Keratinocyte (primary cell): ENCODE measurements around the gene DSC2. TPM values are rescaled to one million over a fixed set of nuclear protein-coding genes. Genes with fewer than 3 reads are reported as not detected.

Experiments used
- DNase-seq: peaks from one replicate; pipeline ENCODE4 v3.0.0-alpha.2; 2011; ENCODE audit warnings: low read depth, missing footprints, low spot score
- FAIRE-seq: peaks from 2 replicates; lab custom pipeline; 2011; peaks lifted over from hg19 to GRCh38; lab: Jason Lieb, UNC
- H2AFZ ChIP-seq: 2 replicates; pipeline ENCODE4 v1.6.0; 2012; ENCODE audit warnings: low read length, control low read depth, inconsistent platforms; ENCODE audit not compliant: control insufficient read depth
- H3K27ac ChIP-seq: 2 replicates; pipeline ENCODE4 v1.5.1; 2011; ENCODE audit warnings: low read length; ENCODE audit not compliant: control insufficient read depth, insufficient read depth
- H3K27me3 ChIP-seq: 3 replicates; pipeline ENCODE4 v1.6.0; 2011; ENCODE audit warnings: low read length; ENCODE audit not compliant: control insufficient read depth, insufficient read depth; ENCODE audit errors: extremely low read depth
- H3K36me3 ChIP-seq, 2 experiments: 2 replicates in 1 of 2; 3 replicates in 1 of 2; pipeline ENCODE4 v1.5.1; 2011; ENCODE audit warnings: low read length in 2 of 2, mild to moderate bottlenecking in 1 of 2; ENCODE audit not compliant: control insufficient read depth in 2 of 2, insufficient read depth in 2 of 2; ENCODE audit errors: extremely low read depth in 1 of 2
- H3K4me1 ChIP-seq: 3 replicates; pipeline ENCODE4 v1.5.1; 2011; ENCODE audit warnings: low read length; ENCODE audit not compliant: control insufficient read depth, insufficient read depth; ENCODE audit errors: extremely low read depth
- H3K4me2 ChIP-seq: 3 replicates; pipeline ENCODE4 v1.6.0; 2011; ENCODE audit warnings: low read depth, low read length; ENCODE audit not compliant: control insufficient read depth, insufficient read depth; ENCODE audit errors: extremely low read depth
- H3K4me3 ChIP-seq, 3 experiments: fragments of 200-600 bp in 1 of 3; sonication (generic) in 1 of 3; 2 replicates in 2 of 3; 3 replicates in 1 of 3; pipeline ENCODE4 v1.5.1; 2011 to 2016; ENCODE audit warnings: low read length in 3 of 3, mild to moderate bottlenecking in 3 of 3, control low read depth in 2 of 3, inconsistent platforms in 1 of 3, low read depth in 1 of 3, mixed read lengths in 1 of 3, mixed run types in 1 of 3, moderate library complexity in 1 of 3; ENCODE audit not compliant: control insufficient read depth in 2 of 3, insufficient read depth in 2 of 3; ENCODE audit errors: extremely low read depth in 1 of 3
- H3K79me2 ChIP-seq: 2 replicates; pipeline ENCODE4 v1.6.0; 2012; ENCODE audit warnings: low read length; ENCODE audit not compliant: control insufficient read depth, insufficient read depth
- H3K9ac ChIP-seq: 3 replicates; pipeline ENCODE4 v1.6.0; 2011; ENCODE audit warnings: low read length; ENCODE audit not compliant: control insufficient read depth, insufficient read depth; ENCODE audit errors: extremely low read depth
- H3K9me1 ChIP-seq: 3 replicates; pipeline ENCODE4 v1.6.0; 2011; ENCODE audit warnings: low read length; ENCODE audit not compliant: control insufficient read depth, insufficient read depth; ENCODE audit errors: extremely low read depth
- H3K9me3 ChIP-seq: 2 replicates; pipeline ENCODE4 v1.5.1; 2012; ENCODE audit warnings: low read depth, low read length; ENCODE audit not compliant: control insufficient read depth
- H4K20me1 ChIP-seq: 3 replicates; pipeline ENCODE4 v1.6.0; 2011; ENCODE audit warnings: low read length; ENCODE audit not compliant: control insufficient read depth, insufficient read depth; ENCODE audit errors: extremely low read depth
- EZH2 ChIP-seq: IDR thresholded peaks from one replicate; pipeline ENCODE4 v1.6.1; 2012; ENCODE audit warnings: inconsistent platforms, mild to moderate bottlenecking, low read length, moderate library complexity
- dilution Hi-C: fragments of 300-500 bp; cut with MboI; formaldehyde crosslinking; loops from one replicate; pipeline ENCODE4 v1.7.0; 2020; ENCODE audit warnings: low sequenced_read_pairs; ENCODE audit not compliant: extremely low pct_ligation_motif_present
- polyA plus RNA-seq, 5 experiments: library from polyadenylated mRNA; depleted of rRNA in 3 of 5; stranded (reverse) in 3 of 5; stranded (forward) in 1 of 5; unstranded in 1 of 5; fragments of >200 nt; gene quantifications; 1 replicate in 1 of 5; 2 replicates in 3 of 5; 3 replicates in 1 of 5; pipeline versions ENCODE4 v1.2.1 to v1.2.3, GENCODE V29; 2011 to 2012; ENCODE audit warnings: missing spikeins in 2 of 5, low read depth in 1 of 5, low replicate concordance in 1 of 5
- TF ChIP-seq, protein P1 (sequence below), 3 experiments: IDR thresholded peaks in 1 of 3; conservative IDR thresholded peaks in 1 of 3; optimal IDR thresholded peaks in 1 of 3; 2 replicates in 2 of 3; 3 replicates in 1 of 3; pipeline versions ENCODE3 to v1.5.1; 2011; ENCODE audit warnings: low read length in 3 of 3, mild to moderate bottlenecking in 3 of 3, moderate library complexity in 2 of 3, control low read depth in 1 of 3, inconsistent platforms in 1 of 3; ENCODE audit not compliant: insufficient read depth in 2 of 3; ENCODE audit errors: extremely low read depth in 1 of 3

The DSC2 gene
- polyA plus RNA-seq, 1 donor (not counting 4 experiments of a cell fraction or from before 2014, with no cell fraction given): 37.1 TPM

DNA sequence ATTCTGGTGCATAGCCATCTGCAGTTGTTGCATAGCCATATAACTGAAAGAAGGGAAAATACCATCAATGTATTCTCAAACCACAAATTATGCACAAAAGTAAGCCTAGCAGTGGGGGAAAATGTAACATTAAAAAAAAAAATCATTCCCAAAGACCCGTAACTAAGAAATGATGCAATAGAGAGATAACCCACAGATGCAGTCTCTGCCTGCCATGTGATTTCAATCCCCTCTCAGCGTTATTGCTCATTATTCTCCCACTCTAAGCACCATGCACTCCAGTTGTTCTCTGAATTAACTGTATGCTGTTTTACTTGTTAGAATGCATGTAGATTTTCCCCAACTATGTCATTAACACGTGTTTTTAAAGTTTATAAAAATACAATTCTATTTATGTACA lies 46.4 kb upstream of the DSC2 start:
- H3K9me1 ChIP-seq: no peaks in the 10 kb centered on the region
- H3K27ac ChIP-seq: no peak overlapping the region
- no peaks in the 10 kb centered on the region for H3K4me1 ChIP-seq
- no peak overlapping the region for H3K9ac ChIP-seq
- dilution Hi-C loops: no loop called here
- H2AFZ ChIP-seq: no peak overlapping the region
- H3K9me3 ChIP-seq: no peaks in the 10 kb centered on the region
- H3K27me3 ChIP-seq: no peaks in the 10 kb centered on the region
- H3K4me2 ChIP-seq: no peak overlapping the region
- H3K36me3 ChIP-seq: no peaks in the 10 kb centered on the region
- H4K20me1 ChIP-seq: no peaks in the 10 kb centered on the region
- no peak for FAIRE-seq
- TF ChIP-seq EZH2: no peak
- TF ChIP-seq, protein P1, sequence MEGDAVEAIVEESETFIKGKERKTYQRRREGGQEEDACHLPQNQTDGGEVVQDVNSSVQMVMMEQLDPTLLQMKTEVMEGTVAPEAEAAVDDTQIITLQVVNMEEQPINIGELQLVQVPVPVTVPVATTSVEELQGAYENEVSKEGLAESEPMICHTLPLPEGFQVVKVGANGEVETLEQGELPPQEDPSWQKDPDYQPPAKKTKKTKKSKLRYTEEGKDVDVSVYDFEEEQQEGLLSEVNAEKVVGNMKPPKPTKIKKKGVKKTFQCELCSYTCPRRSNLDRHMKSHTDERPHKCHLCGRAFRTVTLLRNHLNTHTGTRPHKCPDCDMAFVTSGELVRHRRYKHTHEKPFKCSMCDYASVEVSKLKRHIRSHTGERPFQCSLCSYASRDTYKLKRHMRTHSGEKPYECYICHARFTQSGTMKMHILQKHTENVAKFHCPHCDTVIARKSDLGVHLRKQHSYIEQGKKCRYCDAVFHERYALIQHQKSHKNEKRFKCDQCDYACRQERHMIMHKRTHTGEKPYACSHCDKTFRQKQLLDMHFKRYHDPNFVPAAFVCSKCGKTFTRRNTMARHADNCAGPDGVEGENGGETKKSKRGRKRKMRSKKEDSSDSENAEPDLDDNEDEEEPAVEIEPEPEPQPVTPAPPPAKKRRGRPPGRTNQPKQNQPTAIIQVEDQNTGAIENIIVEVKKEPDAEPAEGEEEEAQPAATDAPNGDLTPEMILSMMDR (optimal IDR thresholded peaks at IDR 0.05 in 1 of 3, IDR thresholded peaks at IDR 0.05 in 1 of 3, conservative IDR thresholded peaks at IDR 0.05 in 1 of 3; ENCODE audit: extremely low read depth in 1 of 3, insufficient read depth in 2 of 3, low read length in 3 of 3): no peak
- H3K79me2 ChIP-seq: no peaks in the 10 kb centered on the region
- no peak overlapping the region for H3K4me3 ChIP-seq
- DNase-seq: no peak

DNA sequence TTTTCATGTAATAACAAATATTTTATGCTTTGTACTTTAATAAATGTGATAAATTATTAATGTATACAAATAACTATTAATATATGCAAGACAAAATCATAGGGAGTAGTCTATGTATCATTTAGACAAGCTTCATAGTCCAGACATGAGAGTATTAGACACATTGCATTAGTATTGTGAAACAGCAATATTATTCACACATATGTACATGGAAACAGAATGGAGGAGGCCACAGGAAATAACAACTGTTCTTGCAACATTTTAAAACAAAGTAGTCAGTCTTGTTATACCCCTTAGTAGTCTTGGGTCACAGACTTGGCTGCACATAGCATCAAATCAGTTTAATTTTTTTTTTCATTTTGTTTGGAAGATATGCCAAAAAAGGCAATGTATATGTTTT lies 44.6 kb upstream of the DSC2 start:
- Histone ChIP-seq H3K9me3 (no peaks in the 10 kb centered on the region), H3K9me1 (no peaks in the 10 kb centered on the region), H3K4me3 (no peak overlapping the region), H3K4me1 (no peaks in the 10 kb centered on the region), H3K27ac (no peak overlapping the region), H3K79me2 (no peaks in the 10 kb centered on the region), H2AFZ (no peak overlapping the region), H3K4me2 (no peak overlapping the region), H3K9ac (no peak overlapping the region), H3K27me3 (no peaks in the 10 kb centered on the region), H3K36me3 (no peaks in the 10 kb centered on the region), H4K20me1 (no peaks in the 10 kb centered on the region)
- FAIRE-seq: no peak
- dilution Hi-C loops: no loop called here
- TF ChIP-seq, protein P1 (optimal IDR thresholded peaks at IDR 0.05 in 1 of 3, IDR thresholded peaks at IDR 0.05 in 1 of 3, conservative IDR thresholded peaks at IDR 0.05 in 1 of 3; ENCODE audit: extremely low read depth in 1 of 3, insufficient read depth in 2 of 3, low read length in 3 of 3): no peak
- no peak for TF ChIP-seq EZH2
- no peak for DNase-seq
